ENCODE measurements around the gene HES4. TPM values are rescaled to one million over a fixed set of nuclear protein-coding genes. Genes with fewer than 3 reads are reported as not detected.

HES4 gene
- total and polyA plus RNA-seq, 10 of the 15 experiments (the other 5 are each of a cell fraction or from before 2014, with no cell fraction given): 0.44 to 1.7 (median 0.85) TPM; not detected in 5

DNA sequence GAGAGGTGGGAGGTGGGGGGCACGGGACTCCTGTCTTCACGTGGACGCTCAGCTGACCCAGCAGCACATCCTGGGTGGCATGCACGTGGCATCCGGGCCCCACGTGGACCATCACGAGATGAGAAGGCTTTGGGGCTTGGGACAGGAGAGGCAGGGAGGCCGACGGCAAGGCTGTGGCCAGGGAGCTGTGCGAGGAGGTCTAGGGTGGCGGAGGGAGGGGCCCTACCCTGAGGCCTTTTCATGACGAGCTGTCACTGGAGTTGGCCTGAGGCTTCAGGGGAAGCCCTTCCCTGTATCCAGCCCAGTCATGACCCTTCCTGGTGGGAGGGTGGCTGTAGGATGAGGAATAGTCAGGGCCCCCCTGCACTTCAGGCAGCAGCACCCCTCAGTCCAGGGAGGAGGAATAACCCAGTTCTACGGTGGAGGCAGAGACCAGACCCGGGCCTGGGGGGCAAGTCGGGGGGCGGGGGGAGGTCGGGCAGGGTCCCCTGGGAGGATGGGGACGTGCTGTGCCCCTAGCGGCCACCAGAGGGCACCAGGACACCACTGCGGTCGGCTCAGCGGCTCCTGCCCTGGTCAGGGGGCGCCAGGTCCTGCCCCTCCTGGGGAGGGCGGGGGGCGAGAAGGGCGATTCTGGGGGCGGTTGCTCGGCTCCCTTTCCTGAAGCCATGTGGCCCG, 16.0 kb downstream of the HES4 start (continued):
- no peak for TF ChIP-seq EGR1 (IDR thresholded peaks at IDR 0.05; ENCODE audit: borderline replicate concordance in 1 of 2, low read depth in 2 of 2, low read length in 2 of 2)
- TF ChIP-seq BHLHE40 (IDR thresholded peaks at IDR 0.05; ENCODE audit: borderline replicate concordance in 1 of 2, low read depth in 2 of 2, low read length in 1 of 2): peak in 1 of 2 experiments; percentile 19; a peak in 1 of 4 replicates
- TF ChIP-seq IKZF1 (conservative IDR thresholded peaks at IDR 0.05): 0 out of 2 replicates have a peak, but pooled peaks have one; percentile 15
- TF ChIP-seq, protein P1, sequence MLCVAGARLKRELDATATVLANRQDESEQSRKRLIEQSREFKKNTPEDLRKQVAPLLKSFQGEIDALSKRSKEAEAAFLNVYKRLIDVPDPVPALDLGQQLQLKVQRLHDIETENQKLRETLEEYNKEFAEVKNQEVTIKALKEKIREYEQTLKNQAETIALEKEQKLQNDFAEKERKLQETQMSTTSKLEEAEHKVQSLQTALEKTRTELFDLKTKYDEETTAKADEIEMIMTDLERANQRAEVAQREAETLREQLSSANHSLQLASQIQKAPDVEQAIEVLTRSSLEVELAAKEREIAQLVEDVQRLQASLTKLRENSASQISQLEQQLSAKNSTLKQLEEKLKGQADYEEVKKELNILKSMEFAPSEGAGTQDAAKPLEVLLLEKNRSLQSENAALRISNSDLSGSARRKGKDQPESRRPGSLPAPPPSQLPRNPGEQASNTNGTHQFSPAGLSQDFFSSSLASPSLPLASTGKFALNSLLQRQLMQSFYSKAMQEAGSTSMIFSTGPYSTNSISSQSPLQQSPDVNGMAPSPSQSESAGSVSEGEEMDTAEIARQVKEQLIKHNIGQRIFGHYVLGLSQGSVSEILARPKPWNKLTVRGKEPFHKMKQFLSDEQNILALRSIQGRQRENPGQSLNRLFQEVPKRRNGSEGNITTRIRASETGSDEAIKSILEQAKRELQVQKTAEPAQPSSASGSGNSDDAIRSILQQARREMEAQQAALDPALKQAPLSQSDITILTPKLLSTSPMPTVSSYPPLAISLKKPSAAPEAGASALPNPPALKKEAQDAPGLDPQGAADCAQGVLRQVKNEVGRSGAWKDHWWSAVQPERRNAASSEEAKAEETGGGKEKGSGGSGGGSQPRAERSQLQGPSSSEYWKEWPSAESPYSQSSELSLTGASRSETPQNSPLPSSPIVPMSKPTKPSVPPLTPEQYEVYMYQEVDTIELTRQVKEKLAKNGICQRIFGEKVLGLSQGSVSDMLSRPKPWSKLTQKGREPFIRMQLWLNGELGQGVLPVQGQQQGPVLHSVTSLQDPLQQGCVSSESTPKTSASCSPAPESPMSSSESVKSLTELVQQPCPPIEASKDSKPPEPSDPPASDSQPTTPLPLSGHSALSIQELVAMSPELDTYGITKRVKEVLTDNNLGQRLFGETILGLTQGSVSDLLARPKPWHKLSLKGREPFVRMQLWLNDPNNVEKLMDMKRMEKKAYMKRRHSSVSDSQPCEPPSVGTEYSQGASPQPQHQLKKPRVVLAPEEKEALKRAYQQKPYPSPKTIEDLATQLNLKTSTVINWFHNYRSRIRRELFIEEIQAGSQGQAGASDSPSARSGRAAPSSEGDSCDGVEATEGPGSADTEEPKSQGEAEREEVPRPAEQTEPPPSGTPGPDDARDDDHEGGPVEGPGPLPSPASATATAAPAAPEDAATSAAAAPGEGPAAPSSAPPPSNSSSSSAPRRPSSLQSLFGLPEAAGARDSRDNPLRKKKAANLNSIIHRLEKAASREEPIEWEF (IDR thresholded peaks at IDR 0.05; ENCODE audit: insufficient replicate concordance, low read depth, low read length): no peak
- TF ChIP-seq YY1 (IDR thresholded peaks at IDR 0.05; ENCODE audit: low read depth, low read length): 0 out of 2 replicates have a peak, but pooled peaks have one; percentile 39
- TF ChIP-seq, protein P2, sequence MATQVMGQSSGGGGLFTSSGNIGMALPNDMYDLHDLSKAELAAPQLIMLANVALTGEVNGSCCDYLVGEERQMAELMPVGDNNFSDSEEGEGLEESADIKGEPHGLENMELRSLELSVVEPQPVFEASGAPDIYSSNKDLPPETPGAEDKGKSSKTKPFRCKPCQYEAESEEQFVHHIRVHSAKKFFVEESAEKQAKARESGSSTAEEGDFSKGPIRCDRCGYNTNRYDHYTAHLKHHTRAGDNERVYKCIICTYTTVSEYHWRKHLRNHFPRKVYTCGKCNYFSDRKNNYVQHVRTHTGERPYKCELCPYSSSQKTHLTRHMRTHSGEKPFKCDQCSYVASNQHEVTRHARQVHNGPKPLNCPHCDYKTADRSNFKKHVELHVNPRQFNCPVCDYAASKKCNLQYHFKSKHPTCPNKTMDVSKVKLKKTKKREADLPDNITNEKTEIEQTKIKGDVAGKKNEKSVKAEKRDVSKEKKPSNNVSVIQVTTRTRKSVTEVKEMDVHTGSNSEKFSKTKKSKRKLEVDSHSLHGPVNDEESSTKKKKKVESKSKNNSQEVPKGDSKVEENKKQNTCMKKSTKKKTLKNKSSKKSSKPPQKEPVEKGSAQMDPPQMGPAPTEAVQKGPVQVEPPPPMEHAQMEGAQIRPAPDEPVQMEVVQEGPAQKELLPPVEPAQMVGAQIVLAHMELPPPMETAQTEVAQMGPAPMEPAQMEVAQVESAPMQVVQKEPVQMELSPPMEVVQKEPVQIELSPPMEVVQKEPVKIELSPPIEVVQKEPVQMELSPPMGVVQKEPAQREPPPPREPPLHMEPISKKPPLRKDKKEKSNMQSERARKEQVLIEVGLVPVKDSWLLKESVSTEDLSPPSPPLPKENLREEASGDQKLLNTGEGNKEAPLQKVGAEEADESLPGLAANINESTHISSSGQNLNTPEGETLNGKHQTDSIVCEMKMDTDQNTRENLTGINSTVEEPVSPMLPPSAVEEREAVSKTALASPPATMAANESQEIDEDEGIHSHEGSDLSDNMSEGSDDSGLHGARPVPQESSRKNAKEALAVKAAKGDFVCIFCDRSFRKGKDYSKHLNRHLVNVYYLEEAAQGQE (IDR thresholded peaks at IDR 0.05; ENCODE audit: low read depth, low read length): no peak
- TF ChIP-seq KDM1A (IDR thresholded peaks at IDR 0.05; ENCODE audit: borderline replicate concordance): no peak
- no peak for TF ChIP-seq WRNIP1 (IDR thresholded peaks at IDR 0.05; ENCODE audit: borderline replicate concordance, low read depth, low read length)
- TF ChIP-seq, protein P3, sequence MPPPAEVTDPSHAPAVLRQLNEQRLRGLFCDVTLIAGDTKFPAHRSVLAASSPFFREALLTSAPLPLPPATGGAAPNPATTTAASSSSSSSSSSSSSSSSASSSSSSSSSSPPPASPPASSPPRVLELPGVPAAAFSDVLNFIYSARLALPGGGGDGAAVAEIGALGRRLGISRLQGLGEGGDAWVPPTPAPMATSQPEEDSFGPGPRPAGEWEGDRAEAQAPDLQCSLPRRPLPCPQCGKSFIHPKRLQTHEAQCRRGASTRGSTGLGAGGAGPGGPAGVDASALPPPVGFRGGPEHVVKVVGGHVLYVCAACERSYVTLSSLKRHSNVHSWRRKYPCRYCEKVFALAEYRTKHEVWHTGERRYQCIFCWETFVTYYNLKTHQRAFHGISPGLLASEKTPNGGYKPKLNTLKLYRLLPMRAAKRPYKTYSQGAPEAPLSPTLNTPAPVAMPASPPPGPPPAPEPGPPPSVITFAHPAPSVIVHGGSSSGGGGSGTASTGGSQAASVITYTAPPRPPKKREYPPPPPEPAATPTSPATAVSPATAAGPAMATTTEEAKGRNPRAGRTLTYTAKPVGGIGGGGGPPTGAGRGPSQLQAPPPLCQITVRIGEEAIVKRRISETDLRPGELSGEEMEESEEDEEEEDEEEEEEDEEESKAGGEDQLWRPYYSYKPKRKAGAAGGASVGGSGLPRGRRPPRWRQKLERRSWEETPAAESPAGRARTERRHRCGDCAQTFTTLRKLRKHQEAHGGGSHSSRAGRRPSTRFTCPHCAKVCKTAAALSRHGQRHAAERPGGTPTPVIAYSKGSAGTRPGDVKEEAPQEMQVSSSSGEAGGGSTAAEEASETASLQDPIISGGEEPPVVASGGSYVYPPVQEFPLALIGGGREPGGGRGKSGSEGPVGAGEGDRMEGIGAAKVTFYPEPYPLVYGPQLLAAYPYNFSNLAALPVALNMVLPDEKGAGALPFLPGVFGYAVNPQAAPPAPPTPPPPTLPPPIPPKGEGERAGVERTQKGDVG (CRISPR knock-in tag; IDR thresholded peaks at IDR 0.05): no peak
- TF ChIP-seq SMC3 (IDR thresholded peaks at IDR 0.05; ENCODE audit: borderline replicate concordance, low read length): peak; percentile 57

Data from GM12878 (cell line).